ENCODE measurements around the gene TNFSF12.

Gene TNFSF12, protein sequence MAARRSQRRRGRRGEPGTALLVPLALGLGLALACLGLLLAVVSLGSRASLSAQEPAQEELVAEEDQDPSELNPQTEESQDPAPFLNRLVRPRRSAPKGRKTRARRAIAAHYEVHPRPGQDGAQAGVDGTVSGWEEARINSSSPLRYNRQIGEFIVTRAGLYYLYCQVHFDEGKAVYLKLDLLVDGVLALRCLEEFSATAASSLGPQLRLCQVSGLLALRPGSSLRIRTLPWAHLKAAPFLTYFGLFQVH

DNA sequence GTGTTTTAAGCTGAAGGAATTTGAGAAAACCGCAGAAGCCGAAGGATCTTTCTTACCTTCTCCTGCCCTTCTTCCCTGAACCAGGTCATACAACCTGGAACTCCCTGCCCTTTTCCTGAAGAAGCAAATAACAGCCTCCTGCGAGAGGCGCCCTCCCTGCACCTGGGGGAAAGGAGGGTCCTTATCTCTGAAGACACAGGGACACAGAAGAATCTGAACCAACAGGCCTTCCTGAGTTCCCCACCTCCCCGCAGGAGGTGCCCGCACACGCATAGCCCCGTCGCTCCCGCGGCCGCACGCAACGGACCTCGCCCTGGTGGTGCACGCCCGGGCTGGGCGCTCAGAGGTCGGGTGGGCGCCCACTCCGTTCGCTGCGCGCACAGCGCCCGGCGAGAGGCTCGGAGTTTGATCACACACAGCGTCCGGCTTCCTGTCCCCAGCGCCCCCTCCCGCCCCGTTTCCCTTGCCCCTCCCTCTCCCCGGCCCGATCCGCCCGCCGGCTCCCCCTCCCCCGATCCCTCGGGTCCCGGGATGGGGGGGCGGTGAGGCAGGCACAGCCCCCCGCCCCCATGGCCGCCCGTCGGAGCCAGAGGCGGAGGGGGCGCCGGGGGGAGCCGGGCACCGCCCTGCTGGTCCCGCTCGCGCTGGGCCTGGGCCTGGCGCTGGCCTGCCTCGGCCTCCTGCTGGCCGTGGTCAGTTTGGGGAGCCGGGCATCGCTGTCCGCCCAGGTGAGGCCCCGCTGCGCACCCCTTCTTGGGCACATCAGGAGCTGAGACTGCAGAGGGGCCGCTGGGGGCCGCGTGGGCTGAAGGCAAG is at the start of gene TNFSF12:
TNFSF12 (plus strand) TSS at position 474 of the 816 bp plus-strand sequence; CDS start at position 570, 96 bp downstream.
- DNase-seq: no peak

DNA sequence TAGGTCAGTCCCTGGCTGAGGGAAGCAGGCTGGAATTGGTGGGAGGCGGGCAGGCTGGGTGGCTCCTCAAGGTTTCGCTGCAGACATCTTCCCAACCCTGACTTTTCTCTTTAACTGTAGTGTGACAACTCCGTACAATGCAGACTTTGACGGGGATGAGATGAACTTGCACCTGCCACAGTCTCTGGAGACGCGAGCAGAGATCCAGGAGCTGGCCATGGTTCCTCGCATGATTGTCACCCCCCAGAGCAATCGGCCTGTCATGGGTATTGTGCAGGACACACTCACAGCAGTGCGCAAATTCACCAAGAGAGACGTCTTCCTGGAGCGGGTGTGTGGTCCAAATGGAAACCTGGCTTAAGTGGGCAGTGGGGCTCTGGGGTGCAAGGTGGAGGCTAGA is 49.7 kb upstream of the TNFSF12 start:
- no peak for DNase-seq

GRCh38 chr17:7501729-7502128 is 47.1 kb upstream of the TNFSF12 start:
- DNase-seq: no peak

- no peak for DNase-seq
These were observed 46.5 kb upstream of the TNFSF12 start for GRCh38 chr17:7502171-7502847.

DNA sequence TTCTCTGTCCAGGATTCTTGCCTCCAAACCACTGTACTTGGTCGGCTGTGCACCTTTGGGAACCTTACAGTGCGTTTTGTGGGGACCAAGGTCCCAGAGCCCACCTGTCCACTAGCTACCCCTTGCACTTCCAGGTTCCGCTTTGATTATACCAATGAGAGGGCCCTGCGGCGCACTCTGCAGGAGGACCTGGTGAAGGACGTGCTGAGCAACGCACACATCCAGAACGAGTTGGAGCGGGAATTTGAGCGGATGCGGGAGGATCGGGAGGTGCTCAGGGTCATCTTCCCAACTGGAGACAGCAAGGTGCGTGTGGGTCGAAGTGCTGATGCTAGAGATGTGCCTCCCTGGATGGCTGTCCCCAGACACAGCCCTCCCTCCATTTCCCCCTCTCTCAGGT is 45.9 kb upstream of the TNFSF12 start:
- no peak for DNase-seq

DNA sequence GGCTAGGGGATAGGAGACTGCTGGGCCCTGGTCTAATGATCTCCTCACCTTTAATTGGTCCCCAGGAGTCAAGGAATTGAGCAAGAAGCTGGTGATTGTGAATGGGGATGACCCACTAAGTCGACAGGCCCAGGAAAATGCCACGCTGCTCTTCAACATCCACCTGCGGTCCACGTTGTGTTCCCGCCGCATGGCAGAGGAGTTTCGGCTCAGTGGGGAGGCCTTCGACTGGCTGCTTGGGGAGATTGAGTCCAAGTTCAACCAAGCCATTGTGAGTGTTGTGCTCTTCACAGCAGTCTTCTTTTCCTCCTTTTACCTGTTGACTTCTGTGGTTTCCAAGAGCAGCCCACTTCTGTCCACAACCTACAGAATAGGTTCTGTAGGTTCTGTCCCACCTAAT is 45.3 kb upstream of the TNFSF12 start:
- no peak for DNase-seq

GRCh38 chr17:7508145-7508544 is 40.7 kb upstream of the TNFSF12 start:
- no peak for DNase-seq

DNA sequence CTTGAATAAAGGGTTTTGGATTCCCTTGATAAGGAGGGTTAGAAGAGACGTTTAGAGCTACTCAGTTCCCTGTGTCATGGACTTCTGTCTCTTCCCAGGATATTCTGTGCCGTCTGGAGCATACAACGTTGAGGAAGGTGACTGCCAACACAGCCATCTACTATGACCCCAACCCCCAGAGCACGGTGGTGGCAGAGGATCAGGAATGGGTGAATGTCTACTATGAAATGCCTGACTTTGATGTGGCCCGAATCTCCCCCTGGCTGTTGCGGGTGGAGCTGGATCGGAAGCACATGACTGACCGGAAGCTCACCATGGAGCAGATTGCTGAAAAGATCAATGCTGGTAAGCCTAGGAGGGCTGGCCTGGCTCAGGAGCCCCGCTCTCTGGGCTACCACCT is 40.0 kb upstream of the TNFSF12 start:
- DNase-seq: no peak

DNA sequence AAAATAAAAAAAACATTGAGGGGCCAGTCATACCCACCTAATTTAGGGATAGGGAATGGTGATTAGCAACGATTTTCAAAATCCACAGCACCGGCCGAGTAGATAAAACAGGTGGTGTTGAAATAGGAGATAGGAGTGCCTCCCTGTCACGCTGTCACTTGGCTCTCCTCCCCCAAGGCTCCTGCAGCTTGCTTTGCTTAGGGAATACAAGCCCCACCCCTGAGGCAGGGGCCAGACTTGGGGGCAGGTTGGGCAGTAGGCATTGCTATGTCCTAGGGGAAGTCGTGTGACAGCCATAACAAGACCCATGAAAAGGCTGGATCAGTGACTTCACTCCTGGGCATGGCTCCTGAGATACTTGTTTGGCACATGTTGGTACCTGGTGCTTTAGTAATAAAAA is 38.9 kb upstream of the TNFSF12 start:
- DNase-seq: no peak

DNA sequence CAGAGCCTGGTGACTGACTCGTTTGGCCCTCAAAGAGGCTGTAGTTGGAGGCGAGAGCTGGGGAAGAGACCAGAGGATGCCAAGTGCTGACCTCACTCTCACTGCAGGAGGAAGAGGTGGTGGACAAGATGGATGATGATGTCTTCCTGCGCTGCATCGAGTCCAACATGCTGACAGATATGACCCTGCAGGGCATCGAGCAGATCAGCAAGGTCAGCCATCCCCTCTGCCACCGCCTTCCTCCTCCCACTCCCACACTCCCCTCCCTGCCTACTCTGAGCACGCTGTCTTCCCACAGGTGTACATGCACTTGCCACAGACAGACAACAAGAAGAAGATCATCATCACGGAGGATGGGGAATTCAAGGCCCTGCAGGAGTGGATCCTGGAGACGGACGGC is 37.8 kb upstream of the TNFSF12 start:
- DNase-seq: no peak

DNA sequence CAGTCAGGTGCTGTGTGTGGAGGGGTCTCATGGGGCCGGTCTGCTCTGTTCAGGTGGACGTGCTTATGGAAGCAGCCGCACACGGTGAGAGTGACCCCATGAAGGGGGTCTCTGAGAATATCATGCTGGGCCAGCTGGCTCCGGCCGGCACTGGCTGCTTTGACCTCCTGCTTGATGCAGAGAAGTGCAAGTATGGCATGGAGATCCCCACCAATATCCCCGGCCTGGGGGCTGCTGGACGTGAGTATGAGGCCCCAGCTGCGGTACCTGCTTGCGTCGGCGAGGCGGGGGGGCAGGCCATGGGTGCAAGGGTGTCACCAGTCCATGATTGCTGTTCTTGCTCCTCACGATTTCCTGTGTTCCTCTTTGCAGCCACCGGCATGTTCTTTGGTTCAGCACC is 36.8 kb upstream of the TNFSF12 start:
- DNase-seq: no peak

DNA sequence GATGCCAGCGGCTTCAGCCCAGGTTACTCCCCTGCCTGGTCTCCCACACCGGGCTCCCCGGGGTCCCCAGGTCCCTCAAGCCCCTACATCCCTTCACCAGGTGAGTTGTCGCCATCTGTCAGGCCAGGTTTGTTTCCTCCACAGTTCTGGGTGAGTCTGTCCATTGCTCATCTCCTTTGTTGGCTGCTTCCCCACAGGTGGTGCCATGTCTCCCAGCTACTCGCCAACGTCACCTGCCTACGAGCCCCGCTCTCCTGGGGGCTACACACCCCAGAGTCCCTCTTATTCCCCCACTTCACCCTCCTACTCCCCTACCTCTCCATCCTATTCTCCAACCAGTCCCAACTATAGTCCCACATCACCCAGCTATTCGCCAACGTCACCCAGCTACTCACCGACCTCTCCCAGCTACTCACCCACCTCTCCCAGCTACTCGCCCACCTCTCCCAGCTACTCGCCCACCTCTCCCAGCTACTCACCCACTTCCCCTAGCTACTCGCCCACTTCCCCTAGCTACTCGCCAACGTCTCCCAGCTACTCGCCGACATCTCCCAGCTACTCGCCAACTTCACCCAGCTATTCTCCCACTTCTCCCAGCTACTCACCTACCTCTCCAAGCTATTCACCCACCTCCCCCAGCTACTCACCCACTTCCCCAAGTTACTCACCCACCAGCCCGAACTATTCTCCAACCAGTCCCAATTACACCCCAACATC is 35.9 kb upstream of the TNFSF12 start:
- DNase-seq: no peak

DNA sequence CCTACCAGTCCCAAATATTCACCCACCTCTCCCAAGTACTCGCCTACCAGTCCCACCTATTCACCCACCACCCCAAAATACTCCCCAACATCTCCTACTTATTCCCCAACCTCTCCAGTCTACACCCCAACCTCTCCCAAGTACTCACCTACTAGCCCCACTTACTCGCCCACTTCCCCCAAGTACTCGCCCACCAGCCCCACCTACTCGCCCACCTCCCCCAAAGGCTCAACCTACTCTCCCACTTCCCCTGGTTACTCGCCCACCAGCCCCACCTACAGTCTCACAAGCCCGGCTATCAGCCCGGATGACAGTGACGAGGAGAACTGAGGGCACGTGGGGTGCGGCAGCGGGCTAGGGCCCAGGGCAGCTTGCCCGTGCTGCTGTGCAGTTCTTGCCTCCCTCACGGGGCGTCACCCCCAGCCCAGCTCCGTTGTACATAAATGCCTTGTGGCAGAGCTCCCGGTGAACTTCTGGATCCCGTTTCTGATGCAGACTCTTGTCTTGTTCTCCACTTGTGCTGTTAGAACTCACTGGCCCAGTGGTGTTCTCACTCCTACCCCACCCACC is 34.9 kb upstream of the TNFSF12 start:
- DNase-seq: no peak

GRCh38 chr17:7515911-7516610 is 32.8 kb upstream of the TNFSF12 start:
- no peak for DNase-seq

DNA sequence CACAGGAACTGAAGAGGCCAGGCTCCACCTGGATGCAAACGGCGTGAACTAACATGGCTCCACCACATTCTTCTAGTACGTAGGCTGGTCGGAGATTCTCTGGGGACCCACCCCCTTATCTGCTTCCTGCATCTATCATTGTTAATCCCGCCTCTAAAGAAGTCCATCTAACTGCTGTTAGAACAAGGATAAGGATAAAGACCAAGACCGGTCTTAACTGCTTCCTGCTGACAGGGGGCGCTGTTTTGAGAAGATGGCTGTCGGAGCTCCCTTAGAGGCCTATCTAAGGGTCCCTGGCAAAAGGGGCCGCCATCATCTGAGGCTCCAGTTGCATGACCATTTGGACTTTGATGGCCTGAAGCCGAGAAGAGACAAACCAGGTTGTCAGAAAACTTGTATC is 25.8 kb upstream of the TNFSF12 start:
- no peak for DNase-seq

GRCh38 chr17:7528842-7529241 is 20.0 kb upstream of the TNFSF12 start:
- DNase-seq: no peak

DNA sequence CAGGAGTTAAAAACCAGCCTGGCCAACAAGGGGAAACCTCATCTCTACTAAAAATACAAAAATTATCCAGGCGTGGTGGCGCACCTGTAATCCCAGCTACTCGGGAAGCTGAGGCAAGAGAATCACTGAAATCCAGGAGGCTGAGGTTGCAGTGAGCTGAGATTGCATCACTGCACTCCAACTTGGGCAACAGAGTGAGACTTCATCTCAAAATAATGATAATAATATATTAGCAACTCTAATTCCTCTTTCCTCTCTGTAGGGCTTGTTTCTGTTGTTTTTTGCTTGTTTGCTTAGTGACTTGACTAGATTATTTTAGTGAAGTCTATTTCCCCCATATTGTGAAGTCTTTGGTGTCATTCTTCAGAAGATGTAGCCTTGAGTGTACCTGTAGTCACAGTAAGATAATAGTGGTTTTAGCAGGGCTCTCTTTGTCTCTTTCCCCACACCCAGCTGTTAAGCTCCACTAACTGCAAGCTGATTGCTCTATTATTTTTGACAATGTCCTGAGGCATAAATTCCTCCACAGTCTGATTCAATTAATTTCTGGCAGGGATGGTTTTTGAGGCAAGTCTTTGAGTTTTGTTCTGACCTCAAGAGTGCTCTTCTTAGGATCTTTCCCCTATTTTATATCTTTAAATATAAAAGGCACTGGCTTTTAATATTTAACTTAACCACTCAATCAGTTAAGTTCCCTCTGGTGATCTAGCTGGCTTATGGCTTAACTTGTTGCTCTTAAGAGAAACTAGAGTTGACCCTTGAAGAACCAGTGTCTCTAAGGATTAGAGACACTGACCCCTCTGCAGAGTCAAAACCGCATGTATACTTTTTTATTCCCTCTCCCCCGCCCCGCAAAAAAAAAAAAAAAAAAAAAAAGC is 18.6 kb upstream of the TNFSF12 start:
- no peak for DNase-seq

GRCh38 chr17:7538050-7538449 is 10.8 kb upstream of the TNFSF12 start:
- DNase-seq: no peak

GRCh38 chr17:7538891-7539545 is 9.8 kb upstream of the TNFSF12 start:
- DNase-seq: no peak

DNA sequence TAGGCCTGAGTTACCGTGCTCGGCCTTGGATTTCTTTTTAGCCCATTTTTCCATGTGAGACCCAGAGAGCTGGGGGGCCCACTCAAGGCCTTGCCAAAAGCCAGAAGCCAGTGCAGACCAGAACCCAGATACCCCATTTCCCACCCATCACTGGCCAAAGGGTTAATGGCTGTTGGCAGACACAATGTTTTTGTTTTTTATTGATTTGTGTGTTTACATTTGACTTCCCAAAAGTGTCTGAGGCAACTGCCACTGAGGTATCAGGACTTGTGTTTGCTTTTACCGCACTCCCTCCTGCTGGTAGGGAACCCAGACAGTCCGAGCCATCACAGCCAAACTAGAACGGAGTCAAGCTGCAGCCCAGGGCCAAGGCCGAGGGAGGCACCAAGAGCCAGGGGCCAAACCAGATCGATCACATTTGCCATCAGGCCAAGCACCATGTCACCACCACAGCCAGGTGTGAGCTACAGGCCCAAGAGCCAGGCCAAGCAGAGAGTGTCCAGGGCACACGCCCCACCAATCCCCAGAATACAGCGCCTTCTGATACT is 7.7 kb upstream of the TNFSF12 start:
- DNase-seq: no peak

Measured in AML-193 (cell line).